Measurements from ENCODE around the gene ANKRD2. TPM values are rescaled to one million over a fixed set of nuclear protein-coding genes. Genes with fewer than 3 reads are reported as not detected.

ANKRD2 gene
- total RNA-seq, 6 donors from 2014 or later, result 0.67 to 2.4 (median 1.1) TPM; not detected in 1

GRCh38 chr10:97600616-97601015, 28.0 kb downstream of the ANKRD2 start:
- Histone ChIP-seq H3K4me3 (no peak overlapping the region), H3K4me1 (peaks cover 4 to 15% (median 9%) of the 10 kb centered on the region in 4 donors), H3K9me3 (no peaks in the 10 kb centered on the region), H3K27ac (no peak overlapping the region), H3K36me3 (no peaks in the 10 kb centered on the region), H3K27me3 (no peaks in the 10 kb centered on the region)
- DNase-seq (no peak), ATAC-seq (ENCODE audit: low FRiP score in 2 of 2) (no peak)
- TF ChIP-seq POLR2AphosphoS5 (IDR thresholded peaks at IDR 0.05) (no peak), CTCF (IDR thresholded peaks at IDR 0.05) (no peak), EP300 (IDR thresholded peaks at IDR 0.05) (no peak), POLR2A (IDR thresholded peaks at IDR 0.05) (no peak)
- 90 to 95% methylated on average over 1 of the region's 1 CpG for WGBS, 2 donors

GRCh38 chr10:97601268-97602215, 29.0 kb downstream of the ANKRD2 start:
- DNase-seq (peak in 1 of 2 donors; percentile 82), ATAC-seq (ENCODE audit: low FRiP score in 2 of 2) (no peak)
- H3K4me1 ChIP-seq, result peaks cover 0 to 10% (median 5%) of the 10 kb centered on the region in 4 donors
- 87 to 90% methylated on average over 19 to 20 of the region's 21 CpGs for WGBS, 2 donors
- no peaks in the 10 kb centered on the region for H3K9me3 ChIP-seq
- no peak overlapping the region for H3K4me3 ChIP-seq
- H3K36me3 ChIP-seq, result no peaks in the 10 kb centered on the region
- no peak for TF ChIP-seq POLR2A (IDR thresholded peaks at IDR 0.05)
- no peak for TF ChIP-seq CTCF (IDR thresholded peaks at IDR 0.05)
- TF ChIP-seq EP300 (IDR thresholded peaks at IDR 0.05), result no peak
- no peak for TF ChIP-seq POLR2AphosphoS5 (IDR thresholded peaks at IDR 0.05)
- no peaks in the 10 kb centered on the region for H3K27me3 ChIP-seq
- H3K27ac ChIP-seq, result no peak overlapping the region

- TF ChIP-seq POLR2A (IDR thresholded peaks at IDR 0.05) (no peak), CTCF (IDR thresholded peaks at IDR 0.05) (no peak), EP300 (IDR thresholded peaks at IDR 0.05) (no peak), POLR2AphosphoS5 (IDR thresholded peaks at IDR 0.05) (no peak)
- Histone ChIP-seq H3K27ac (no peak overlapping the region), H3K4me3 (no peak overlapping the region), H3K9me3 (no peaks in the 10 kb centered on the region), H3K4me1 (no peaks in the 10 kb centered on the region), H3K27me3 (no peaks in the 10 kb centered on the region), H3K36me3 (no peaks in the 10 kb centered on the region)
- ATAC-seq (ENCODE audit: low FRiP score in 2 of 2), result no peak
- no peak for DNase-seq
- WGBS, 2 donors, result 96% methylated on average over 3 to 5 of the region's 5 CpGs
Observed at GRCh38 chr10:97607095-97607636, 34.6 kb downstream of the ANKRD2 start.

GRCh38 chr10:97608991-97609561, 36.5 kb downstream of the ANKRD2 start:
- ATAC-seq (ENCODE audit: low FRiP score in 2 of 2), result peak; percentile 26 to 82
- H3K27ac ChIP-seq, result peak overlapping the region; percentile 42 to 69 (median 56)

More at GRCh38 chr10:97608991-97609561, 36.5 kb downstream of the ANKRD2 start:
- peak in 1 of 2 donors; percentile 72 for DNase-seq
- no peak for TF ChIP-seq CTCF (IDR thresholded peaks at IDR 0.05)
- peak in 2 of 4 donors; percentile 54 to 61 for TF ChIP-seq EP300 (IDR thresholded peaks at IDR 0.05)
- no peak for TF ChIP-seq POLR2A (IDR thresholded peaks at IDR 0.05)
- TF ChIP-seq POLR2AphosphoS5 (IDR thresholded peaks at IDR 0.05), result no peak
- H3K27me3 ChIP-seq, result no peaks in the 10 kb centered on the region
- no peak overlapping the region for H3K4me3 ChIP-seq
- H3K4me1 ChIP-seq, result no peaks in the 10 kb centered on the region
- H3K9me3 ChIP-seq, result no peaks in the 10 kb centered on the region
- no peaks in the 10 kb centered on the region for H3K36me3 ChIP-seq
- 58 to 59% methylated on average over 8 to 13 of the region's 13 CpGs for WGBS, 2 donors
